Peyer's patch (tissue), 4 donors: ENCODE measurements around the gene OLAH. TPM values are rescaled to one million over a fixed set of nuclear protein-coding genes. Genes with fewer than 3 reads are reported as not detected.

Experiments used
- DNase-seq, 3 donors: peaks; one replicate each; pipeline ENCODE4 v3.0.0-alpha.2; 2017 to 2019
- H3K27ac ChIP-seq, 4 donors: fragments of 200-600 bp; sonication (generic); one replicate each; pipeline ENCODE4 v1.5.1; 2016 to 2019
- H3K27me3 ChIP-seq, 2 donors: fragments of 200-600 bp; sonication (generic); one replicate each; pipeline ENCODE4 v1.5.1; 2019
- H3K36me3 ChIP-seq, 3 donors: fragments of 200-600 bp; sonication (generic); one replicate each; pipeline ENCODE4 v1.5.1; 2016 to 2019
- H3K4me1 ChIP-seq, 4 donors: fragments of 200-600 bp; sonication (generic); one replicate each; pipeline ENCODE4 v1.5.1; 2016 to 2019
- H3K4me3 ChIP-seq, 4 donors: fragments of 200-600 bp; sonication (generic); 1 replicate in 3 of 4; 2 replicates in 1 of 4; pipeline ENCODE4 v1.5.1; 2016 to 2019; ENCODE audit warnings: mild to moderate bottlenecking in 1 of 4
- H3K9me3 ChIP-seq, 4 donors: fragments of 200-600 bp; sonication (generic); one replicate each; pipeline ENCODE4 v1.5.1; 2016 to 2019; ENCODE audit warnings: mild to moderate bottlenecking in 1 of 4
- POLR2A ChIP-seq, 2 donors: fragments of 450-650 bp; IDR thresholded peaks; one replicate each; pipeline ENCODE4 v1.5.1; 2017; ENCODE audit warnings: antibody characterized with exemption in 2 of 2, mild to moderate bottlenecking in 2 of 2, moderate library complexity in 2 of 2
- total RNA-seq, 4 donors: library from RNA; depleted of rRNA; stranded (reverse); fragments of >200 nt; gene quantifications; one replicate each; pipeline ENCODE4 v1.1.0, GENCODE V29; 2016
- TF ChIP-seq, protein P1 (sequence below), 6 experiments: fragments of 450-650 bp in 4 of 6; fragments of 200-600 bp in 2 of 6; sonication (generic) in 1 of 6; IDR thresholded peaks; one replicate each; pipeline ENCODE4 v1.5.1; 2017 to 2019; ENCODE audit warnings: antibody characterized with exemption in 6 of 6, mild to moderate bottlenecking in 3 of 6, moderate library complexity in 1 of 6

Gene OLAH
- total RNA-seq, 4 donors from 2014 or later: not detected

DNA sequence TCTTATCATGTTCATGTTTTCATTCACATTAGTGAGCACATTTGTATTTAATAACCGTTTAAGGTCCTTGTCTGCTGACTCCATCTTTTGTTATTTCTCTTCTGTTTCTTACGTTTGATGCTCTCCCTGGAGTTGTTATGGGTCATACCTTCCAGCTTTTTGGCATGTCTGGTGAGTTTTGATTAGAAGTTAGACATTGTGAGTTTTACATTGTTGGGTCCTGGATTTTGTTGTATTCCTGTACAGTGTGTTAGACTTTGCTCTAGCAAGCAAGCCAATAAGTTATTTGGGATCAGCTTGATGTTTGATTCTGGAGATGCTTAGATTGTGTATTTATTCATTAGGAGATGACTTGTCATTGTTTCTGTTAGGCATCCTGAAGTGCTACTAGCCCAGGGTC lies 16.9 kb downstream of the OLAH start:
- no peak for DNase-seq
- no peaks in the 10 kb centered on the region for H3K9me3 ChIP-seq
- H3K4me3 ChIP-seq: no peak overlapping the region
- no peaks in the 10 kb centered on the region for H3K36me3 ChIP-seq
- no peaks in the 10 kb centered on the region for H3K4me1 ChIP-seq
- no peak overlapping the region for H3K27ac ChIP-seq
- TF ChIP-seq POLR2A (IDR thresholded peaks at IDR 0.05): no peak
- TF ChIP-seq, protein P1, sequence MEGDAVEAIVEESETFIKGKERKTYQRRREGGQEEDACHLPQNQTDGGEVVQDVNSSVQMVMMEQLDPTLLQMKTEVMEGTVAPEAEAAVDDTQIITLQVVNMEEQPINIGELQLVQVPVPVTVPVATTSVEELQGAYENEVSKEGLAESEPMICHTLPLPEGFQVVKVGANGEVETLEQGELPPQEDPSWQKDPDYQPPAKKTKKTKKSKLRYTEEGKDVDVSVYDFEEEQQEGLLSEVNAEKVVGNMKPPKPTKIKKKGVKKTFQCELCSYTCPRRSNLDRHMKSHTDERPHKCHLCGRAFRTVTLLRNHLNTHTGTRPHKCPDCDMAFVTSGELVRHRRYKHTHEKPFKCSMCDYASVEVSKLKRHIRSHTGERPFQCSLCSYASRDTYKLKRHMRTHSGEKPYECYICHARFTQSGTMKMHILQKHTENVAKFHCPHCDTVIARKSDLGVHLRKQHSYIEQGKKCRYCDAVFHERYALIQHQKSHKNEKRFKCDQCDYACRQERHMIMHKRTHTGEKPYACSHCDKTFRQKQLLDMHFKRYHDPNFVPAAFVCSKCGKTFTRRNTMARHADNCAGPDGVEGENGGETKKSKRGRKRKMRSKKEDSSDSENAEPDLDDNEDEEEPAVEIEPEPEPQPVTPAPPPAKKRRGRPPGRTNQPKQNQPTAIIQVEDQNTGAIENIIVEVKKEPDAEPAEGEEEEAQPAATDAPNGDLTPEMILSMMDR (IDR thresholded peaks at IDR 0.05): no peak
- no peaks in the 10 kb centered on the region for H3K27me3 ChIP-seq

DNA sequence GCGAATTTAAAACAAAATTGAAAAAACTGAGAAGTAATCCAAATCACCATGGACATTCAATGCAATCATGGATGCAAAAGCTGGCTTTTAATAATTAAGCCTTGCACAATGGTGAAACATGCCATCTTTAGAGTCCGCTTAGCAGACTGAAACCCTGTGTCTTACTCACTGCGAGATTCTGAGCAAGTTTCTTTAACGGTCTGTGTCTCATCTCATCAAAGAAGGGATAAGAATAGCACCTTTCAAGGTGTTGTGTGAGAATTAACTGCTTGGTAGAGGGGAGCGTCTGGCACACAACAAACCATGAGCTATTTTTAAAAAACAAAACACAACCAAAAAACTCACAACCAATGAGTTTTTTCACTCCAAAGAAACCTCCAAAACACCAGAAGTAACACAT lies 23.4 kb downstream of the OLAH start:
- no peaks in the 10 kb centered on the region for H3K9me3 ChIP-seq
- H3K27ac ChIP-seq: no peak overlapping the region
- TF ChIP-seq, protein P1 (IDR thresholded peaks at IDR 0.05): no peak
- TF ChIP-seq POLR2A (IDR thresholded peaks at IDR 0.05): no peak
- no peak for DNase-seq
- H3K4me1 ChIP-seq: no peaks in the 10 kb centered on the region
- no peaks in the 10 kb centered on the region for H3K27me3 ChIP-seq
- no peaks in the 10 kb centered on the region for H3K36me3 ChIP-seq
- H3K4me3 ChIP-seq: no peak overlapping the region

DNA sequence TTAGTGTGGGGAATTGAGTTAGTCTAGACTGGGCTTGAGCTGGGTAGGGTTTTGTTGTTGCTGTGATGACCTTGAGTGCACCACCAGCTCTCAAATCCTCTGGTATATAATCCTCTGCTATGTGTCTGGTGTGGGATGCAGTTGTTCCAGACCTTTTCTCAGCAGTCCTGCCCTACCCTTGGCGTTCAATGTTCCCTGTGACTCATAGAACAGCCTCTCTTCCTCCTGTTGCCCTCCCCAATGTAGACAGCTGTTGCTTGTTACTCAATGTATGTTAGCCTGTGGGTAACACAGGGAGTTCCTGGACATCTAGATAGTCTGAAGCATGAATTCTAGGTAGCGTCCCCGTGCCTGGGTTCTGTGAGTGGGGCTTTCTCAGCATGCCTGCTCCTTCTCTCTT lies 25.1 kb downstream of the OLAH start:
- Histone ChIP-seq H3K27me3 (no peaks in the 10 kb centered on the region), H3K4me3 (no peak overlapping the region), H3K9me3 (no peaks in the 10 kb centered on the region), H3K36me3 (no peaks in the 10 kb centered on the region), H3K27ac (no peak overlapping the region), H3K4me1 (no peaks in the 10 kb centered on the region)
- no peak for DNase-seq
- TF ChIP-seq, protein P1 (IDR thresholded peaks at IDR 0.05): no peak

DNA sequence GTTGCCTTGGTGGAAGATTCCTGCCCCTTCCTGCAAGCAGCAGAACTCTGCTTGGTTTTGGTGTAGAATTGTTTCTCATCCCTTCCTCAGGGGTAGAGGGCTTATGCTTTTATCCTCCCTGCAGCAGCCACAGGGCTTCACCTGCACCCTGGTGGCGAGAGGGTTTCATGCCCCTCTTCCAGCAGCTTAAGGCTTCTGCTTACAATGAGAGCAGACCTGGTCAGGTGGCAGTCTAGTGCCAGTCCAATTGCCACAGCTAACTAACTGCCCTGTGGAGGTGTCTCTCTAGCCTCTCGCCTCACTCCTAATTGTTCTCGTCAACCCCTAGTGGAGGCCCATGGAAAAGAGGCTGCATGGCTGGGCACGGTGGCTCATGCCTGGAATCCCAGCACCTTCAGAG lies 25.5 kb downstream of the OLAH start:
- H3K36me3 ChIP-seq: no peaks in the 10 kb centered on the region
- TF ChIP-seq POLR2A (IDR thresholded peaks at IDR 0.05): no peak
- TF ChIP-seq, protein P1 (IDR thresholded peaks at IDR 0.05): no peak
- no peak for DNase-seq
- H3K4me1 ChIP-seq: no peaks in the 10 kb centered on the region
- H3K9me3 ChIP-seq: no peaks in the 10 kb centered on the region
- H3K27me3 ChIP-seq: no peaks in the 10 kb centered on the region
- no peak overlapping the region for H3K27ac ChIP-seq
- H3K4me3 ChIP-seq: no peak overlapping the region

DNA sequence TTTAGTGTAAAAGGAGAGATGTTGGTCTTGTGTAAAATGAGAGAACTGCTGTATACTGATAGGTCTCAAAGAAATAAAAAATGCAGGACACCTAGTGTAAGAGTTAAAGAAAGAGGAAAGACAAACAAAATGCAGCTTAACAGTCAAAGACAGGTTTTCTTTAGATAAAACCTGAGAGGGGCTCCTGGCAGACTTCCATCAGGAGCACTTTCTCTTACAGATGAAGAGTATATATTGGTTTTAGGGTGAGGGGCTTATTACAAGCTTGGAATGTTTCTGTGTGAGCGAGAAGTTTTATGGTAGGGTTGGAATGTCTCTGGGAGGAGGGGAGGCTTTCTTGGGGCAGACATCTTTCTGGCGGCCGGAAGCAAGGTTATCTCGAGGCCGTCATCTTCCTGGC lies 28.6 kb downstream of the OLAH start:
- no peak overlapping the region for H3K27ac ChIP-seq
- H3K4me1 ChIP-seq: no peaks in the 10 kb centered on the region
- no peaks in the 10 kb centered on the region for H3K27me3 ChIP-seq
- H3K36me3 ChIP-seq: no peaks in the 10 kb centered on the region
- no peak for TF ChIP-seq POLR2A (IDR thresholded peaks at IDR 0.05)
- TF ChIP-seq, protein P1 (IDR thresholded peaks at IDR 0.05): no peak
- no peaks in the 10 kb centered on the region for H3K9me3 ChIP-seq
- H3K4me3 ChIP-seq: no peak overlapping the region
- no peak for DNase-seq

DNA sequence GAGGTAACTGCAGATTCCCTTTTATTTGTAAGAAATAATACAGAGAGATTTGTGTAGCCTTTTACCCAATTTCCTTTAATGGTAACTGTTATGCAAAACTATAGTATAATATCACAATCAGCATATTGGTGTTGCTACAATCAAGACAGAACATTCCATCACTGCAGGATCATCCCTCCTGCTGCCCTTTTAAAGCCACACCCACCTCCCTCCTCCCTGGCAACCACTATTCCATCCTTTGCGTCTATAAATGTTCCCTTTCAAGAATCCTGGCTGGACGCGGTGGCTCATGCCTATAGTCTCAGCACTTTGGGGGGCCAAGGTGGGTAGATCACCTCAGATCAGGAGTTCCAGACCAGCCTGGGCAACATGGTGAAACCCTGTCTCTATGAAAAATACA lies 31.7 kb downstream of the OLAH start:
- no peak for TF ChIP-seq POLR2A (IDR thresholded peaks at IDR 0.05)
- TF ChIP-seq, protein P1 (IDR thresholded peaks at IDR 0.05): no peak
- H3K4me1 ChIP-seq: no peaks in the 10 kb centered on the region
- H3K9me3 ChIP-seq: no peaks in the 10 kb centered on the region
- no peaks in the 10 kb centered on the region for H3K27me3 ChIP-seq
- no peak for DNase-seq
- no peak overlapping the region for H3K27ac ChIP-seq
- no peaks in the 10 kb centered on the region for H3K36me3 ChIP-seq
- H3K4me3 ChIP-seq: no peak overlapping the region
